ENCODE measurements around the gene PCDH18.

GRCh38 chr4:137540356-137540755 is 8.1 kb upstream of the PCDH18 start:
- no peak for TF ChIP-seq EZH2 (IDR thresholded peaks at IDR 0.05; ENCODE audit: insufficient read depth, poor library complexity, severe bottlenecking)
- no peak for TF ChIP-seq EZH2phosphoT487 (IDR thresholded peaks at IDR 0.05; ENCODE audit: insufficient read depth, low read depth)

Measured in GM23248 (cell line).